ENCODE measurements around the gene NEGR1. TPM values are rescaled to one million over a fixed set of nuclear protein-coding genes. Genes with fewer than 3 reads are reported as not detected.

The NEGR1 gene
- total and polyA plus RNA-seq, 3 donors from 2014 or later: 2.9 to 7.6 (median 3.1) TPM

DNA sequence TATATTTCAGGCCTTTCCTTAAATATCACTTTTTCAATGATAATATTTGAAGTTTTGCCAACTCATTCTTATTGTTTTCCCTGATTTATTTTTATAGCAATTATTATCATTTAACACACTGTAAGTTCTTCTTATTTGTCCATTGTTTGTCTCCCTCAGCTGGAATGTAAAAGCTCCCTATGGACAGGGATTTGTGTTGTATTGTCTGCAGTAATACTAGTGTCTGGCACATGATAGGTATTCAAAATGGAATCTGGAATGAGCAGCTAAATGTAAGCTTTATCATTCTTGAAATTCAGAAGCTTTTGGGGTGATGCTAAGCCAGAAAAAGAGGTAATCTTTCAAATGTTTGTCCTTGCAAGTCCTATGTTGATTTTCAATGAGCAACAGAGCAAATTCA is 112.1 kb downstream of the NEGR1 start:
- Histone ChIP-seq H3K27ac (no peak overlapping the region), H3K27me3 (no peaks in the 10 kb centered on the region), H3K36me3 (ENCODE audit: low read depth, missing control alignments) (no peaks in the 10 kb centered on the region), H3K4me3 (no peak overlapping the region), H3K4me1 (no peaks in the 10 kb centered on the region), H3K9me3 (no peaks in the 10 kb centered on the region)
- DNase-seq: no peak
- intact Hi-C loops (cut with DNase I; ENCODE audit: low total_unique reads): no loop called here
- TF ChIP-seq POLR2A (IDR thresholded peaks at IDR 0.05): no peak
- TF ChIP-seq, protein P1, sequence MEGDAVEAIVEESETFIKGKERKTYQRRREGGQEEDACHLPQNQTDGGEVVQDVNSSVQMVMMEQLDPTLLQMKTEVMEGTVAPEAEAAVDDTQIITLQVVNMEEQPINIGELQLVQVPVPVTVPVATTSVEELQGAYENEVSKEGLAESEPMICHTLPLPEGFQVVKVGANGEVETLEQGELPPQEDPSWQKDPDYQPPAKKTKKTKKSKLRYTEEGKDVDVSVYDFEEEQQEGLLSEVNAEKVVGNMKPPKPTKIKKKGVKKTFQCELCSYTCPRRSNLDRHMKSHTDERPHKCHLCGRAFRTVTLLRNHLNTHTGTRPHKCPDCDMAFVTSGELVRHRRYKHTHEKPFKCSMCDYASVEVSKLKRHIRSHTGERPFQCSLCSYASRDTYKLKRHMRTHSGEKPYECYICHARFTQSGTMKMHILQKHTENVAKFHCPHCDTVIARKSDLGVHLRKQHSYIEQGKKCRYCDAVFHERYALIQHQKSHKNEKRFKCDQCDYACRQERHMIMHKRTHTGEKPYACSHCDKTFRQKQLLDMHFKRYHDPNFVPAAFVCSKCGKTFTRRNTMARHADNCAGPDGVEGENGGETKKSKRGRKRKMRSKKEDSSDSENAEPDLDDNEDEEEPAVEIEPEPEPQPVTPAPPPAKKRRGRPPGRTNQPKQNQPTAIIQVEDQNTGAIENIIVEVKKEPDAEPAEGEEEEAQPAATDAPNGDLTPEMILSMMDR (IDR thresholded peaks at IDR 0.05): no peak

DNA sequence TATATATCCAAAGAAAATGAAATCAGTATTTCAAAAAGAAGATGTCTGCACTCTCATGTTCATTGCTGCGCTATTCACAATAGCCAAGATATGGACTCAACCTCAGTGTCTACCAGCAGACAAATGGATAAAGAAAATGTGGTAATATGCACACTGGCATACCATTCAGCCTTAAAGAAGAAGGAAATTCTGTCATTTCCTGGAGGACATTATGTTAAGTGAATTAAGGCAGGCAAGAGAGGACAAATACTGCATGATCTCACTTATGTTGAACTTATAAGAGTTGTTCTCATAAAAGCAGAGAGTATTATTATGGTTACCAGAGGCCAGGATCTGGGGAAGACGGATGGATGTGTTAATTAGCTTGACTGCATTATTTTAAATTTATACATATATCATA is 115.9 kb downstream of the NEGR1 start:
- Histone ChIP-seq H3K36me3 (ENCODE audit: low read depth, missing control alignments) (no peaks in the 10 kb centered on the region), H3K4me1 (no peaks in the 10 kb centered on the region), H3K4me3 (no peak overlapping the region), H3K27me3 (no peaks in the 10 kb centered on the region), H3K9me3 (no peaks in the 10 kb centered on the region), H3K27ac (no peak overlapping the region)
- TF ChIP-seq, protein P1 (IDR thresholded peaks at IDR 0.05): no peak
- no peak for DNase-seq
- intact Hi-C loops (cut with DNase I; ENCODE audit: low total_unique reads): no loop called here
- 90 to 98% methylated on average over 2 of the region's 2 CpGs for WGBS, 2 donors

DNA sequence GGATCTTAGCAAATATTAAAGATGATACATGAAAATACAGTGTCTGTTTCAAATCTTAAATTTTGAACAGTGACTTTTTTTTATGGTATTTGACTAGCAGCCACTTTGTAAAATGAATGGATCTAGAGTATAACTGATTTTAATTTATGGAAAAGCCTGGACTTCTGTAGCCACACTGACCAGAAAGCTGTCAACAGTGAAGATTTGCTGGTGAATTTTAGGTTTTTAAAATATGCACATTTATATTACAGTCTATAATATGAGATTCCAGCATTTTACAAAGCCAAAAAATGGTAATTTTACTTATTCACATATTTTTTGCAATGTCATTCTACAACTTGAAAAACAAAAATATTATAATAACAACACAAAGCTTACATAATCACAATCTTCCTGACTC is 131.8 kb downstream of the NEGR1 start:
- Histone ChIP-seq H3K36me3 (ENCODE audit: low read depth, missing control alignments) (no peaks in the 10 kb centered on the region), H3K27ac (no peak overlapping the region), H3K4me3 (no peak overlapping the region), H3K4me1 (no peaks in the 10 kb centered on the region), H3K27me3 (no peaks in the 10 kb centered on the region), H3K9me3 (no peaks in the 10 kb centered on the region)
- TF ChIP-seq, protein P1 (IDR thresholded peaks at IDR 0.05): no peak
- TF ChIP-seq POLR2A (IDR thresholded peaks at IDR 0.05): no peak
- intact Hi-C loops (cut with DNase I; ENCODE audit: low total_unique reads): no loop called here
- no peak for DNase-seq

DNA sequence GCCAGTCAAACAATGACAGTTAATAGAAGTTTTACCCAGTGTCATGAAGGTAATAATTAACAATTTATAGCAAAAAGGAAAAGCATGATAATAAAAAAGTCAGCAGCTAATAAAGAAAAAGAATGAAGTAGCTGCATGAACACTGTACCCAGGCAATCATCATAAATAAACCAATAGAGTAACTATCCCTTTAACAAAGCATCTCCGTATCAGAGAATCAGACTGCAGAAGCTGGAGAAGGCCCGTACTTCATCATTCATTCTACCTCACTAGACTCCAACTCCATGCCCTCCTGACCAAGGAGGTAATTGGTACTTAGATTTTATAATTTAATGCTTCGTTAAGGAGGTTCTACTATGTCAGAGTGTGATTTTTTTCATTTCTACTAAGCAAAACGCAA is 140.5 kb downstream of the NEGR1 start:
- H3K27ac ChIP-seq: no peak overlapping the region
- TF ChIP-seq, protein P1 (IDR thresholded peaks at IDR 0.05): no peak
- no peak for TF ChIP-seq POLR2A (IDR thresholded peaks at IDR 0.05)
- no peaks in the 10 kb centered on the region for H3K27me3 ChIP-seq
- intact Hi-C loops (cut with DNase I; ENCODE audit: low total_unique reads): no loop called here
- H3K4me1 ChIP-seq: no peaks in the 10 kb centered on the region
- no peak overlapping the region for H3K4me3 ChIP-seq
- whole genome bisulfite sequencing, 2 donors: 74 to 79% methylated on average over 4 of the region's 4 CpGs
- no peaks in the 10 kb centered on the region for H3K9me3 ChIP-seq
- H3K36me3 ChIP-seq (ENCODE audit: low read depth, missing control alignments): no peaks in the 10 kb centered on the region
- DNase-seq: no peak

DNA sequence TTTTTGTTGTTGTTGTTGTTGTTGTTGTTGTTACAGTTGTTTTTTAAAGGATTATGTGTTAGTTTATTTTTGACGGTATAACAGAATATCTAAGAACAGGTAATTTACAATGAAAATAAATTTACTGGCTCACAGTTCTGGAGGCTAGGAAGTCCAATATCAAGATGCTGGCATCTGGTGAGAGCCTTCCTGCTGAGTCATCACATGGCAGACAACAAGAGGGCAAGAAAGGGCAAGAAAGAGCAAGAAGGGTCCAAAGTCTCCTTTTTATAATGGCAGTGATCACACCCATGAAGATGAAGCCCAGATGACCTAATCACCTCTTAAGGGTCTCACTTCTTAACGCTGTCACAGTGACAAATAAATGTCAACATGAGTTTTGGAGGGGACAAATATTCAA is 142.1 kb downstream of the NEGR1 start:
- no peak for DNase-seq
- Histone ChIP-seq H3K4me1 (no peaks in the 10 kb centered on the region), H3K4me3 (no peak overlapping the region), H3K36me3 (ENCODE audit: low read depth, missing control alignments) (no peaks in the 10 kb centered on the region), H3K27ac (no peak overlapping the region), H3K9me3 (no peaks in the 10 kb centered on the region), H3K27me3 (no peaks in the 10 kb centered on the region)
- TF ChIP-seq, protein P1 (IDR thresholded peaks at IDR 0.05): no peak
- no peak for TF ChIP-seq POLR2A (IDR thresholded peaks at IDR 0.05)
- 86 to 95% methylated on average over 2 of the region's 2 CpGs for WGBS, 2 donors
- intact Hi-C loops (cut with DNase I; ENCODE audit: low total_unique reads): no loop called here

Data from testis (tissue), 3 donors.